HG03135 (cell line): ENCODE data around the gene TTBK1.
"Not testable (repeated sequence)": the region's sequence is repeated elsewhere in the genome, so short reads cannot be mapped to it uniquely, and the experiment has no call there.

Source experiments
- ATAC-seq: cut with Tn5 transposase; IDR thresholded peaks from one replicate; pipeline ENCODE4 v1.9.1; 2021; ENCODE audit warnings: mild to moderate bottlenecking, moderate library complexity; ENCODE audit not compliant: unreplicated experiment

The TTBK1 gene

DNA sequence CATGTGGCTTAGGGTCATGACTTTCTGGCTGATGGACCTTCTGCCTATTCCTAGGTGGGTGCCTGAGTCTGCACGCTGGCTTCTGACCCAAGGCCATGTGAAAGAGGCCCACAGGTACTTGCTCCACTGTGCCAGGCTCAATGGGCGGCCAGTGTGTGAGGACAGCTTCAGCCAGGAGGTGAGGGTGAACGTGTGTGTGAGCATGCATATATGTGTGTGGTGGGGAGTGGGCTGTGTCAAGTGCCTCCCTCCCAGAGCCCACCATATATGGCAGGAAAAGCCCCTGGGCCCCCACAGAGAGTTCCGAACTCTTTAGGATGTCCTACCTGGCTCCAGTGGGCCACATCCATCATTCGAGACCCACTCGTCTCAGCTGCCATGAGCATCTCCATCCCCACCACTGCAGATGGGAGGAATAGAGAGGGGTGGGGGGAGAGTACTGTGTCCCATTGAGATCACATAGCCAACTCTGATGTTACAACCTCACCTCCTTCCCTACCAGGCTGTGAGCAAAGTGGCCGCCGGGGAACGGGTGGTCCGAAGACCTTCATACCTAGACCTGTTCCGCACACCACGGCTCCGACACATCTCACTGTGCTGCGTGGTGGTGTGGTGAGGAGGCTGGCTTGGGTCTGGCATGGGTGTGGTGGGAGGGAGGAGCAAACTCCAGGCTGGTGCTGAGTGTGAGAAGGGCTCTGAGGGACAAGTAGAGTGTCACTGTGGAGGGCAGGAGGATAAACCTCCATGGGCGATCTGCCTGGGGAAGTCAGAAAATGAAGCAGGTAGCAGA, 58.0 kb downstream of the TTBK1 start:
- no peak for ATAC-seq

DNA sequence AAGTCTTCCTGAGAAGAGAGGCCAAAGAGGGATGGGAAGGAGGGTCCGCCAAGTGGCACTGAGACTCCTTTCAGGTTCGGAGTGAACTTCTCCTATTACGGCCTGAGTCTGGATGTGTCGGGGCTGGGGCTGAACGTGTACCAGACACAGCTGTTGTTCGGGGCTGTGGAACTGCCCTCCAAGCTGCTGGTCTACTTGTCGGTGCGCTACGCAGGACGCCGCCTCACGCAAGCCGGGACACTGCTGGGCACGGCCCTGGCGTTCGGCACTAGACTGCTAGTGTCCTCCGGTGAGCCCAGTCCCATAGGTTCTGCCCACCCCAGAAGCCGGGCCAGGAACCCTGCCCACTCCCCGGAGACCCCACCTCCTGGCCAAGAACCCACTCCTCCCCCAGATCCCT, 58.8 kb downstream of the TTBK1 start:
- no peak for ATAC-seq

DNA sequence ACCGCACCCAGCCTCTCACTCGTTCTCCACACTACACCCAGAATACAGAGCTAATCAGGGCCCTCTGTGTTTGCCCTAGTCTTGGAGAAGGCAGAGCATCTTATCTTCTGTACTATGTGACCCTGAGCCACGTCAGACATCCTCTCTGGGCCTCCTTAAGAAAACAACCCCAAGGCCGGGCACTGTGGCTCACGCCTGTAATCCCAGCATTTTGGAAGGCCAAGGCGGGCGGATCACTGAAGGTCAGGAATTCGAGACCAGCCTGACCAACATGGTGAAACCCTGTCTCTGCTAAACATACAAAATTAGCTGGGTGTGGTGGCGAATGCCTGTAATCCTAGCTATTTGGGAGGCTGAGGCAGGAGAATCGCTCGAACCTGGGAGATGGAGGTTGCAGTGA, 59.7 kb downstream of the TTBK1 start:
- not testable (repeated sequence) for ATAC-seq

DNA sequence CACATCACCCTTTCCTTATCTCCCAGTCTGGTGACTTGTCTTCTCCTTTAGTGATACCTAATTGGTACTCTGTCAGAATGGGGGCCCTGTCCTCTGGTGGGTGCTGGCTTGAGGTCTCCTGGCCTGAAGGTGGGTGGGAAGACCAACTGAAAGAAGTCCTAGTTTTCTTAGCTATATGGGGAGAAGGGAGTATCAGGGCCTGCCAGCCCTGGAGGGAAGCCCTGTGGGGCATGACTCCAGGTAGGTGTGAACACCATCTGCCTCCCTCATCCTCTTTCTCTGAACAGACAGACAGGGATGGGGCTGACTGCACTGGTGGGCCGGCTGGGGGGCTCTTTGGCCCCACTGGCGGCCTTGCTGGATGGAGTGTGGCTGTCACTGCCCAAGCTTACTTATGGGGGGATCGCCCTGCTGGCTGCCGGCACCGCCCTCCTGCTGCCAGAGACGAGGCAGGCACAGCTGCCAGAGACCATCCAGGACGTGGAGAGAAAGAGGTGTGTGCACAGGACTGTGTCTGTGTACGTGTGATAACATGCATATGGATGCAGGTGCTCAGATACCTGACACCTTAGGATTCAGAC, 60.6 kb downstream of the TTBK1 start:
- no peak for ATAC-seq

DNA sequence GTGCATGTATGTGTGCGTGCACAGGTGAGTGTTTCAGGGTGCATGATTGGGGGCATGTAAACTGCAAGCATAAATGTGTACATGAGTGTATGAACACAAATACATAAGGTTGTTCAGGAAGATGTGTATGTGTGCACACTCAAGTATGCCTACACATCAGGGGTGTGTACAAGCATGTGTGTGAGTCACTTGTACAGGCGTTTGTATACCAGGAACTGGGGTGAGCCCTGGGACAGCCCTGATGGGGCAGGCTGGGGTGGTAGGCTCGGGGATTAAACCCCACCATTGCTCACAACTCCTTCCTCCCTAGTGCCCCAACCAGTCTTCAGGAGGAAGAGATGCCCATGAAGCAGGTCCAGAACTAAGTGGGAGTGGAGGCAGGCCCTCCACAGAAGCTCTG, 61.1 kb downstream of the TTBK1 start:
- ATAC-seq, result no peak

DNA sequence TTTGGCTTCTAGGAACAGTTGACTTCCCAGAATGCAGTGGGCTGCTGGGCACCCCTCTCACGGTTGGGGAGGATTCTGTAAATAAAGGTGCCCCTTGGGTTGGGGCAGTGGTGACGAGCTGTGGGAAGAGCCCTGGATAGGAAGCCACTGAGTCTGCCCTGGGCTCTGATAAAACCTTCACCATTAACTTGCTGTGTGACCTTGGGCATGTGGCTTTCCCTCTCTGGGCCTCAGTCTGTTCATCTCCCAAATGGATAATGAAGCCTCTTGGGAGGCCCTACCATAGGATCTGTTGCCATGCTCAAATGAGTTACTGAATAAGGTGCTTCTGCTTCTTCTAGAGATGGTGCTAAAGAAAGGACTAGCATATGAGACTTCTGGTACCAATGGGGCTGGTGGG, 61.6 kb downstream of the TTBK1 start:
- no peak for ATAC-seq

DNA sequence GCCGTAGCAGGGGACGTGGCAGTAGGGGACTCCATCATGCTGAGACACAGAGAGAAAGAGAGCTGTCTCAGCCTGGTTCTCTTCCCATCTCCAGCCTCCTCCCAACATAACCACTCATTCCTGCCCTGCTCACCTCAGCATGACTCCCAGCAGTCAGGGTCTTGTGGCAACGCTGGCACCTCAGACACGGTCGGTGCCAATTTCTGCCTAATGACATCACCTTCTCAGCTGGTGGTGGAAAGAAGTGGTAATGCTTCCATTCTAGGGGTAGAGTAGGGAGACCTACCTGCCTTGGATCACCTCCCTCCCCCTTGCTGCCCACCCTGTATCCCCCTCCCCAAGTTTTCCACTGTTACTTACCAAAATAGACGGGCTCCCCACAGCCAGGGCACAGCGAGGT, 62.8 kb downstream of the TTBK1 start:
- ATAC-seq, result no peak

DNA sequence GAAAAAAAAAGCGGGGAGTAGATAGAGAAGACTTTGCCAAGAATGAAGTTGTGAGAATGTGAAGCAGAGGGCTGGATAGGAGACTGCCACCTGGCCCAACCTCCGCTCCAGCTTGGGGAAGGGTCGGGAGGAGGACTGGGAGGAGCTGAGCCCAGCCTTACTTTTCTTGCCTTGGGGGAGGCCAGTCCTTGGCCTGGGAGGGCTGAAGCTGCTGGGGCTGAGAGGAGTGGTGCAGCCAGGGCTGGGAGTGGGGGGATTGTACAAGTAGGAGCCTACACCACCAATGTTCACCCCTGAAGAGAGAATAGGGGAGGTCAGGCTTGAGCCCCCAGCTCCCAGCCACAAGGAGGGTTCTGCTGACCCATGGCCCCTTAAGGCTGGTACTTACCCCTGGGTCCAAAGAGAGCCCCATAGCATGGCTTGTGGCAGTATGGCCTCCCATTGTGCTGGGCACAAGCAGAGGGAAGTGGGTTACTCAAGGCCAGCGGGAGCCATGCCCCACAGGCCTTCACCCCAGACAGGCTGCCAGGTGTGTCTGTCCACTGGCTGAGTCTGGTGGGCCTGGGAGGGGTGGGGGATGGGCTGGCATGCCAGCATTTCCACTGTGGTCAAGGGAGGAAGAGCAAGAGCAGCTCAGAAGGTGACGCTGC, 64.3 kb downstream of the TTBK1 start:
- no peak for ATAC-seq

DNA sequence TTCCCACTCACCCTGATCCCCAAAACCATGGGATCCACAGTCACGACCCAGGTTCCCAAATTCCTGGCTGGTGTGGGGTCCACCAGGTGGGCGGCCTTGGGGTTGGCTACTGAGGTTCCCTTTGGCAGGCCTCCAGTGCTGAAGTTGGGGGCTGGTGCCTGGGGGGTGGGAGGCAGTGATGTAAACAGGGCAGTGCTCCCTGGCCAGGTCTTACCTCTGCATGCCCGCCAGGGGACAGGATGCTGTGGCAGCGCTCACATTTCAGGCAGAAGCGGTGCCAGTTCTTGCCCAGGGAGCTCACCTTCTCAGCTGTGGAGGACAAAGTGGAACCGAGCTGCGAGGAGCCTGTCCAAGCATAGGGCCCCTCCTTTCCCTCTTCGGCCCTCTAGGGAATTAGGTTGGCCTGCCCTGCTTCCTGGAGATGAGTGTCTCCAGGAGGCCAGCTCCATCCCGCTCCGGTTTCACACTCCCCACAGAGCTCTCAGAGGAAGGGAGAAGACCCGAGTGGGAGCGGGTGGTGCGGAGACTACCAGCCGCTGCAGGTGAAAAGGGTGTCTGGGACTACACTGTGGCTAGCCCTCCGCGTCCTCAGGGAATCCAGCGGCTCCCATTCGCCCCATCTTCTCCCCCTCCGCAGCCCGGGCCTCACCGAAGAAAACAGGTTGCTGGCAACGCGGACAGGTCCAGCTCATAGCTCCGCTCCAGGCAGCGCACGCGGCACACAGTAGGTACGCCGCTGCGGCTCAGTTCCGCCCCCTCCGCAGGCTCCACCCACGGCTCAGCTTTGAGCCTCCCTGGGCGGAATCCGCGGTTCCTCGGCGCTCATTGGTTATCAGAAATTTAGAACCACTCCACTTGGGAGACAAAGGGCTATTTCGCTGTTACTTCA, 65.1 kb downstream of the TTBK1 start, which contains the start of gene CRIP3:
Gene CRIP3, minus strand, starts transcription at position 726 of the 889 bp plus-strand sequence. Its CDS starts 34 bp downstream, at position 692.
- no peak for ATAC-seq

DNA sequence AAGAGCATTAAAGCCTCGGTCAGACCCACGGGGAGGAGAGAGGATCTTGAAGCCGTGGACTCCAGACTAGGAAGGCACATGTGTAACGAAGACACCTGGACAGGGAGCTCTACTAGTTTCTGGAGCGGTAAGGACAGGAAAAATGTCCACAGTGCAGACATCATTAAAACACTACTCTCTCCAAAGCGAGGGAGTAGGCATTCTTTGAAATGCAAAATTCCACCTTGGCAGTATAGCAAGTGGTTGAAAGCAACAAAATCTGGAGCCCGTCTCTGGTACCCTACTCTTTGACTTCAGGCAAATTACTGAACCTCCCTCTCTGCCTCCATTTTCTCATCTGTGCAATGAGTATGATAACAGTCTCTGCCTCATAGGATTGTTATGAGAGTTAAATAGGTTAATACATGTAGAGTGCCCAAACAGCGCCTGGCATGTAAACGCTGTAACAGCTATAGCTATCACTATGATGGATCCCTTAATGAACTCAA, 65.8 kb downstream of the TTBK1 start:
- ATAC-seq, result no peak

DNA sequence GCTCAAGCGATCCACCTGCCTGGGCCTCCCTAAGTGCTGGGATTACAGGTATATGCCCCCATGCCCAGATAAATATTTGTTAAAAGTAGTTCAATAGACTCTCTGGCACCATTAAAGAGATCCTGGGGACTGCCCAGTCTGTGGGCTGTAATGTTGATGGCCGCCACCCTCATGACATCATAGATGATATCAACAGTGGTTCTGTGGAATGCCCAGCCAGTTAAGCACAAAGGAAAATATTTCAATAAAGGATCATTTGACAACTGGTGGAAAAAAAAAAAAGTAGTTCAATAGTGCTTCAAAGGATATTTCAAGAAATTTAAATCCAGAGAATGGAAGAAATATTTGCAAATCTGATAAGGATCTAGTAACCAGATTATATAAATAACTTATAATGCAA, 66.9 kb downstream of the TTBK1 start:
- ATAC-seq, result no peak

DNA sequence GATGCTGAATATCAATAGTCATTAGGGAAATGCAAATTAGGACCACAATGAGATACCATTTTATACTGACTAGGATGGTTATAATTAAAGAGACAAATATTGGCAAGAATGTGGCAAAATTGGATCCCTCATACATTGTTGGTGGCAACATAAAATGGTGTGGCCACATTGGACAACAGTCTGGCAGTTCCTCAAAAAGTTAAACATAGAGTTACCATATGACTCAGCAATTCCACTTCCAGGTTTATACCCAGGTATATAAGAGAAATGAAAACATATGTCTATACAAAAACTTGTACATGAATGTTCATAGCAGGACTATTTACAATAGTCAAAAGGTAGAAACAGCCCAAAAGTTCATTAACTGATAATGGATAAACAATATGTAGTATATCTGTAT, 67.3 kb downstream of the TTBK1 start:
- no peak for ATAC-seq

DNA sequence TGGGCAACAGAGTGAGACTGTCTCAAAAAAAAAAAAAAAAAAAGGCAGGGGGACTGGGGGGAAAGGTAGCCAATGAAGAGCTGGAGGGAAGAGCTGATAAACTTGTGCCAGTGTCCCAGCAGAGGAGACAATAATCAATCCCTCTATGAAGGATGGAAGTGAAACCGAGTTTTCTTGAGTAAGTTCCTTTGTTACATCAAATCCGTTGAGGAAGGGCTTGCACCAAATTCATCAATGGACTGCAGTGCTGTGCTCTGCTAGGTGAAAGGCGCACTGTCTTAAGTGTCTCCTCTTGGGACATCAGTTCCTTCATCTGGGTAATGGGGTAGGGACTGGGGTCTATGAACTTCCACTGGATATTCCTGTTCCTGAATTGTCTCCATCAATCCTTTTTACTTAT, 68.4 kb downstream of the TTBK1 start:
- no peak for ATAC-seq

DNA sequence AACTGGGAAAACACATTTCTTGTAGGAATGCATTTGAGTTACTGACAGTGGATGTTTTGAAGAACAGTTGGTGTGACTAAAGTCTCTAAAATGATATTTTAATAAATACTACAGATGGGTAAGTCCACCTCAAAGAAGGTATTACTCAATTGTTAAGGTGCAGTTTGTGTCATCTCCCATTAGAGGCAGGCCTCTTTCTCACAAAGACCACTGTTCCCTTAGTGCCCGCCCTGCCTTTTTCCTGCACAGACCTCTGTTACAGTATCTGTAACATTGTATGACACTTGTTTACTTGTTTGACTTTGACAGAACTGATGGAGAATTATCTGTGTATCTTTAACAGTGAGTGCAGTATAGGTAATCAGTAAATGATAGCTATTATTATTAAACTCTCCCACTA, 70.5 kb downstream of the TTBK1 start:
- ATAC-seq, result no peak

DNA sequence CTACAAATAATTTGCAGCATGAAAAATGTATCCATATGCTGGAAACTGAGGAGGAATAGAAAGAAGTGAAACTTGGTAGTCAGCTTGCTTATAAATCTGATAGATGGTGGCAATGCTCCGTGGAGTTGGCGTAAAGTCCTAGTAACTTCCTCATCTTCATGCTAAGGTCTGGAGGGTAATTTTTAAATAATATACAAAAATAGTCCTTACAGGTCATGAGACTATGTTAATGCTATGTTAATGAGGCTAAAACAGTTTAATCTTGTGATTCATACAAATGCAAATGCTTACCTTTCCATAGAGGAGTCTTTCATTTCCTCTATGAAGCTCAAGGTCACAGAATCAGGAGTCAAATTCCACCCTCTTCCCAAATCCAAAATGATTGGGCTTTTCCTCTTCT, 74.7 kb downstream of the TTBK1 start:
- ATAC-seq, result no peak

DNA sequence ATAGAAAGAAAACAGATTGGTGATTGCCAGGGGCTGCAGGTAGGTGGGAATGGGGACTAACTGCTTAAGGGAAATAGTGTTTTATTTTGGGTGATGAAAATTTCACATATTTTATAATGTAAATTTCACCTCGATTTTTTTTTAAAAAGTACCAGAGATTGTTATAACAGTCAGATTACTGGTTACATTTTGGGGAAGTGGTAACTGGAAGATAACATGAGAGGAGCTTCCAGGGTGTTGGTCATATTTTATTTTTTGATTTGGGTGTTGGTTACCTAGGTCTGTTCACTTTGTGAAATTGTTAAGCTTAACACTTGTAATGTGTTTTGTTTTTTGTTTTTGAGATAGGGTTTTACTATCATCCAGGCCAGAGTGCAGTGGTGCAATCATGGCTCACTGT, 82.6 kb downstream of the TTBK1 start:
- no peak for ATAC-seq

DNA sequence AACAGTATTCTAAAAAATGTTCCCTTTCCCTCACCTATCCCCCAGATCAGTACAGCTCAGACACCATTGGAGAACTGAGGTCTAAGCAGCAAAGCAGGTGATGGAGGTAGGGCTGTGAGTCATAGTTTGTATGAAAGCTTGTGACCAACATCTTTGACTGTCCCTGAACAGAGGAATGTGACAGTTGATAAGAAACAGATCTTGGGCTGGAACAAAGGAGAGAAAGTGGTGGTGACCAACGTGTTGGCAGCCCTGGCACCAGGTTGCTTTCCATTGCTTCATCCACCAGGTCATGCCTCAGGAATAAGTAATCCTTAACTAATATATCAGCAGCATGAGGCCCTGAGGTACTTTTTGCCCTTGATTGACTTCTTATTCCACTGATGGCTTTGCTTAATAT, 85.2 kb downstream of the TTBK1 start:
- no peak for ATAC-seq

DNA sequence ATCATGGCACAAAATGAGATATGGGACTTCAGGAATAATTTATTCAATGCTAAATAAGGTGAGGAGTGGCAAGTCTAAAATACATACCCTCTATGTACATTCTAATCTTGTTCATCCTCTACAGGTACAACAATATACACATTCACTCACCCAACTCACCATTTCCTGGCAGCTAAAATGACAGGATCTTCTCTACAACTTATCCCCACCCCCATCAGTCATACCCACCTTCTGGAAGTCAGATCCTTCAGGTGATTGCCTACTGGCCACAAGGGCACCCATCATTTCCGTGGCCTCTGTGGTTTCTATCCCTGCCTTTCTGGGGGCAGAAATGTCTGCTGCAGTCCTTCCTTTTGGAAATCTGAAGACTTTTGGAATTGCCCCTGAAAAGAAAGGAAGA, 88.2 kb downstream of the TTBK1 start:
- no peak for ATAC-seq

DNA sequence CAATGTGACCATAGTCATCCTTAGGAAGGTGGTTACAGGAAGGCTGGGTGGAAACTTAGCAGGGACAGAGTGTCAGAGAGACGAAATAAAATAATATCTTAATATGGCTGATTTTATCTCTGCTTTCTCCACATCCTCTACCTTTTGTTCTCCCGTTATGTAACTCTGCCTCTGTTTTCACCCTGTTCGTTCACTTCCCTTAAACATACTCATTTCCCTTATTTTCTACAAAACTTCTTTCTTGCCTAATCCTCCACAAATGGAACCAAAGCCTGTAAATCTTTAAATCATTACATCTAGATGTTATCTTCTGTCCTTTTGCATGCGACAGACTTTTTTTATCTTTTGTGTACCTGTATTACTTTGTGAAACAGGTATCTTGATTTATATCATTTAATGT, 88.6 kb downstream of the TTBK1 start:
- ATAC-seq, result no peak

DNA sequence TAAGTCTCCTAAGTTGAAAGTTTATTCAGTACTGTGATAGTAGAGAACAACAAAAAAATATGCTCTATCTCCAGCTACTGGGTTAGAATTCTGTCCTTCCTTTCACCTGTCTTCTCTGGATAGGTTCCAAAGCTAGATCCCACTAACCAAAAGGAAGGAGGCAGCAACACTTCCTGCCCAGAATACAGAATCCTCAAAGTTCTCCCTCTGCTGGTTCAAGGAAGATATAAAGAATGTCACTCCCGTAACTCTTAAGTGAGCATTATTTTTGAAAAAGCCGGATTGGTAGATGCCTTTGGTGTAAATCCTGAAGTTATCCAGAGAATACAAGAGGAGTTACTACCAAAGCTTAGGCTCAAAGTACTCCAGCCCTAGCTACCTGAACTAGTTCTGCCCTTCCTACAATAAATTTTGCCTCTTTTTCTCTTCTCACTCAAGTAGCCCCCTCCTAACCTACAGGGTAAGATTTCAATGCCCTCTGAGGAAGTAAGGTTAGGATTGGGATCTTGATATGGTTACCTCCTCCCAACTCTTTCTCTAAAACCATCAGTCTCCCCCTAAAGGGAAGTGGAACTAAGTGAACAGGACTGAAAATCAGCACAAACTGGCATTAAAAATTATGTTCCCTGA, 91.3 kb downstream of the TTBK1 start:
- ATAC-seq, result no peak

DNA sequence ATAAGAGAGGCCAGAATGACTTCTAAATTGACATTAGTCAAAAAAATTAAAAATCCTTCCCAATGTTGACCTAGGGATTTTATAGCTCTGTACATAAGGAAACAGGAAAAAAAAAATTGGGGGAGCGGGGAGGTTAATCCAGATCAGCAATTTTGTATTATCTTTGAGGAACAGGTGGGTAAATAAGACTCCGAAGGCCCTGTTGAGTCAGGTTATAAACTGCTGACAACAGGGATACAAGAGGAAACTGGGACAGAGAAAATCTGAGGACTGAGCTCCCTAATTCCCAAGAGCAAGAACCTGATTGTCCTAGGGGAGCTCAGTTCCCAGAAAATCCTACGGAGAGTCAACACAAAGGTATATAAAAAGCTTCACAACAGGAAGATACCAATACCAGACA, 92.2 kb downstream of the TTBK1 start:
- no peak for ATAC-seq
